ENCODE results near the gene MAGED1. TPM values are rescaled to one million over a fixed set of nuclear protein-coding genes. Genes with fewer than 3 reads are reported as not detected.
"Not testable (repeated sequence)": the region's sequence is repeated elsewhere in the genome, so short reads cannot be mapped to it uniquely, and the experiment has no call there.

Gene MAGED1
- total and polyA plus RNA-seq, 2 of the 8 experiments (the other 6 are each of a cell fraction or from before 2014, with no cell fraction given): 91.0 to 91.1 TPM

DNA sequence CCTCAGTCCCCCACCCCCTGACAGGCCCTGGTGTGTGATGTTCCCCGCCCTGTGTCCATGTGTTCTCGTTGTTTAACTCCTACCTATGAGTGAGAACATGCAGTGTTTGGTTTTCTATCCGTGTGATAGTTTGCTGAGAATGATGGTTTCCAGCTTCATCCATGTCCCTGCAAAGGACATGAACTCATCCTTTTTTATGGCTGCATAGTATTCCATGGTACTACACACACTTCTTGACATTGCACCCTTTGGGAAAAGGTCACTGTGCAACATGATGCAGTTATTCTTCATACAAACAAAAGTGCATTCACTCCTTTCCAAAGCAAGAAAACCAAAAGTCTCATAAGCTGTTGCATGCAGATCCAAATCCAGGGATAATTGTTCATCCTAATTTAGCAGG, 11.7 kb downstream of the MAGED1 start:
- H2BK15ac ChIP-seq (ENCODE audit: low read length); H3K27ac ChIP-seq (ENCODE audit: low read depth, low read length); H2BK5ac ChIP-seq (ENCODE audit: low read depth, low read length); H4K91ac ChIP-seq (replicated peaks; ENCODE audit: insufficient read length, low read length); H3K4me2 ChIP-seq (ENCODE audit: insufficient read depth in 1 of 2, low read depth in 2 of 2, low read length in 2 of 2); H3K9ac ChIP-seq (replicated peaks in 1 of 4; ENCODE audit: extremely low read depth in 1 of 4, low read depth in 3 of 4, low read length in 3 of 4); H3K27me3 ChIP-seq (replicated peaks in 1 of 4; ENCODE audit: control insufficient read depth in 3 of 4, extremely low read depth in 1 of 4, insufficient read depth in 3 of 4, low read length in 3 of 4); H3K9me3 ChIP-seq (ENCODE audit: insufficient read depth in 2 of 2, low read depth in 1 of 2, low read length in 1 of 2); H4K8ac ChIP-seq (ENCODE audit: extremely low read depth, insufficient read depth, low read length); H2BK12ac ChIP-seq (ENCODE audit: low read depth, low read length); H3K4me3 ChIP-seq (ENCODE audit: extremely low read depth in 1 of 4, insufficient read depth in 2 of 4, low read depth in 3 of 4, low read length in 4 of 4); H3K4me1 ChIP-seq (replicated peaks in 1 of 4; ENCODE audit: control insufficient read depth in 3 of 4, insufficient read depth in 4 of 4, low read length in 3 of 4); H3K56ac ChIP-seq (replicated peaks; ENCODE audit: insufficient read length, low read depth, low read length); H2BK20ac ChIP-seq (ENCODE audit: low read length); H2AFZ ChIP-seq (ENCODE audit: low read length); H4K20me1 ChIP-seq (replicated peaks in 1 of 2; ENCODE audit: control insufficient read depth in 1 of 2, insufficient read depth in 2 of 2, low read length in 2 of 2); H3K14ac ChIP-seq (ENCODE audit: insufficient read length); H2BK120ac ChIP-seq (replicated peaks; ENCODE audit: low read depth, low read length); H3K4ac ChIP-seq (replicated peaks; ENCODE audit: insufficient read length, low read depth, low read length); H3K79me2 ChIP-seq (ENCODE audit: control insufficient read depth in 1 of 2, insufficient read depth in 2 of 2, low read length in 2 of 2); H3K18ac ChIP-seq (ENCODE audit: extremely low read depth, low read length); DNase-seq (ENCODE audit: low read depth in 1 of 2, low spot score in 2 of 2); POLR2A ChIA-PET (ENCODE audit: partially characterized antibody); H3K23ac ChIP-seq (ENCODE audit: insufficient read length); CTCF ChIA-PET (ENCODE audit: partially characterized antibody); H3K23me2 ChIP-seq (ENCODE audit: low read depth, low read length); H2AK5ac ChIP-seq (ENCODE audit: low read depth, low read length); FAIRE-seq; H4K5ac ChIP-seq (ENCODE audit: insufficient read length, low read depth, low read length); H3K79me1 ChIP-seq (ENCODE audit: low read depth, low read length): not testable (repeated sequence)
- 60% methylated on average over 1 of the region's 3 CpGs; no CpG with 5 or more reads in 1 of the 2 experiments for WGBS, 2 experiments (ENCODE audit: extremely low coverage in 1 of 2, insufficient coverage in 1 of 2, insufficient read length in 1 of 2, insufficient replicate concordance in 2 of 2, low coverage in 1 of 2, low lambda C conversion rate in 2 of 2, missing lambda C conversion rate in 1 of 2)
- H3K36me3 ChIP-seq (ENCODE audit: control insufficient read depth in 2 of 4, insufficient read depth in 4 of 4, low read length in 3 of 4): peaks cover under 1 to 19% (median 12%) of the 10 kb centered on the region in 4 experiments; a peak in 7 of 8 replicates

Data from H1 (cell line).